Activated CD4-positive, alpha-beta T cell treated with anti-CD3 and anti-CD28 coated beads, Interleukin-2, amount 50 U/mL, for 48 hours (primary cell): Measurements from ENCODE around the gene ATP1B2.
A peak's percentile ranks its signal among the peaks of the same experiment; 100 is the strongest.
"Not testable (repeated sequence)": the region's sequence is repeated elsewhere in the genome, so short reads cannot be mapped to it uniquely, and the experiment has no call there.

Experiments
- DNase-seq, 2 experiments: peaks; one replicate each; pipeline ENCODE4 v3.0.0-alpha.2; 2020

Gene ATP1B2

GRCh38 chr17:7636163-7636562 is 14.6 kb upstream of the ATP1B2 start:
- no peak for DNase-seq

- no peak for DNase-seq
Measured at GRCh38 chr17:7640783-7641182, 9.9 kb upstream of the ATP1B2 start.

- not testable (repeated sequence) for DNase-seq
Measured at GRCh38 chr17:7641635-7642034, 9.1 kb upstream of the ATP1B2 start.

GRCh38 chr17:7644775-7645174 is 6.0 kb upstream of the ATP1B2 start:
- DNase-seq: no peak

- DNase-seq: no peak
Measured at GRCh38 chr17:7646457-7646856, 4.3 kb upstream of the ATP1B2 start.

GRCh38 chr17:7647018-7647417 is 3.7 kb upstream of the ATP1B2 start:
- DNase-seq: no peak

GRCh38 chr17:7651097-7651664 is 455 bp downstream of the ATP1B2 start:
- DNase-seq: no peak

- DNase-seq: no peak
Measured at GRCh38 chr17:7651665-7652387, 1.1 kb downstream of the ATP1B2 start.

GRCh38 chr17:7652388-7653356 is 1.9 kb downstream of the ATP1B2 start:
- DNase-seq: no peak

- no peak for DNase-seq
Measured at GRCh38 chr17:7654832-7655540, 4.3 kb downstream of the ATP1B2 start.

- DNase-seq: no peak
Measured at GRCh38 chr17:7655541-7655840, 4.8 kb downstream of the ATP1B2 start.

- no peak for DNase-seq
Measured at GRCh38 chr17:7656958-7657609, 6.4 kb downstream of the ATP1B2 start.

- DNase-seq: no peak
Measured at GRCh38 chr17:7667656-7668406, 17.1 kb downstream of the ATP1B2 start.

- no peak for DNase-seq
Measured at GRCh38 chr17:7668482-7668881, 17.8 kb downstream of the ATP1B2 start.

- peak; percentile 67 to 68 for DNase-seq
Measured at GRCh38 chr17:7673239-7673638, 22.5 kb downstream of the ATP1B2 start.

- DNase-seq: no peak
Measured at GRCh38 chr17:7674934-7675333, 24.2 kb downstream of the ATP1B2 start.

- DNase-seq: no peak
Measured at GRCh38 chr17:7676533-7676932, 25.8 kb downstream of the ATP1B2 start.

GRCh38 chr17:7677388-7678067 is 26.8 kb downstream of the ATP1B2 start:
- DNase-seq: no peak

GRCh38 chr17:7684851-7685532 is 34.3 kb downstream of the ATP1B2 start:
- no peak for DNase-seq

- peak; percentile 91 to 93 for DNase-seq
Measured at GRCh38 chr17:7685533-7686221, 35.0 kb downstream of the ATP1B2 start.
